Endothelial cell (in vitro differentiated cells): Measurements from ENCODE around the gene GBX1. TPM values are rescaled to one million over a fixed set of nuclear protein-coding genes. Genes with fewer than 3 reads are reported as not detected.

Source experiments
- DNase-seq: peaks from one replicate; pipeline ENCODE4 v3.0.0; 2021; ENCODE audit warnings: low spot score
- H3K27ac Mint-ChIP-seq: one replicate; pipeline ENCODE4 v1.8.0; 2021; ENCODE audit warnings: mixed read lengths, inconsistent platforms; ENCODE audit not compliant: unreplicated experiment
- H3K27me3 Mint-ChIP-seq: one replicate; pipeline ENCODE4 v1.8.0; 2021; ENCODE audit warnings: mild to moderate bottlenecking, moderate library complexity, mixed read lengths, inconsistent platforms; ENCODE audit not compliant: unreplicated experiment
- H3K36me3 Mint-ChIP-seq: one replicate; pipeline ENCODE4 v1.8.0; 2021; ENCODE audit warnings: mild to moderate bottlenecking, low read depth, mixed read lengths, inconsistent platforms; ENCODE audit not compliant: unreplicated experiment
- H3K4me1 Mint-ChIP-seq: one replicate; pipeline ENCODE4 v1.8.0; 2021; ENCODE audit warnings: mild to moderate bottlenecking, mixed read lengths, inconsistent platforms; ENCODE audit not compliant: unreplicated experiment
- H3K4me3 Mint-ChIP-seq: one replicate; pipeline ENCODE4 v1.8.0; 2021; ENCODE audit warnings: mild to moderate bottlenecking, mixed read lengths, inconsistent platforms; ENCODE audit not compliant: unreplicated experiment
- H3K9me3 Mint-ChIP-seq: one replicate; pipeline ENCODE4 v1.8.0; 2021; ENCODE audit warnings: mixed read lengths, inconsistent platforms; ENCODE audit not compliant: unreplicated experiment
- total RNA-seq: library from RNA; stranded (reverse); fragmentation: NEBNext Ultra II Directional; extraction: Animal tissue kit (Norgen Biotek cat#: 25700); gene quantifications from one replicate; pipeline ENCODE4 v1.2.1, GENCODE V29; 2021; ENCODE audit not compliant: unreplicated experiment
- TF ChIP-seq, protein P1 (sequence below): fragments of 200-600 bp; sonication (generic); IDR thresholded peaks from one replicate; pipeline ENCODE4 v1.5.0; 2021; ENCODE audit warnings: antibody characterized with exemption; ENCODE audit not compliant: unreplicated experiment

Gene GBX1
- total RNA-seq, 1 donor from 2014 or later = 13.8 TPM

DNA sequence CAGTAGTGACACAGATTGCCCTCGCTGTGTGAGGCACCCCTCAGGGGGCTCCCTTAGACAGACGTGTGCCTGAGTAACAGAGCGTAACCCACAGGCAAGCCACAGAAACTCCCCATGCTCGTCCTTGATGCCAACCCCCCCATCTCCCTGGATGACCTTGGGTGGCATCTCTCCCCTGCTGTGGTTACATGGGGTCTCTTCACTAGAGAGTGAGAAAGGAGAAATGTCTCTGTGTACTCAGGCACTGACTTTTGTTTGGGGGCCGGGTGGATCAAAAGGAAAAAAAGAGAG is 20.7 kb upstream of the GBX1 start:
- H3K36me3 Mint-ChIP-seq = no peaks in the 10 kb centered on the region
- H3K9me3 Mint-ChIP-seq = no peaks in the 10 kb centered on the region
- H3K4me3 Mint-ChIP-seq = no peak overlapping the region
- H3K27me3 Mint-ChIP-seq = peaks cover 13% of the 10 kb centered on the region
- no peak for DNase-seq
- peaks cover 17% of the 10 kb centered on the region for H3K4me1 Mint-ChIP-seq
- no peak overlapping the region for H3K27ac Mint-ChIP-seq
- TF ChIP-seq, protein P1, sequence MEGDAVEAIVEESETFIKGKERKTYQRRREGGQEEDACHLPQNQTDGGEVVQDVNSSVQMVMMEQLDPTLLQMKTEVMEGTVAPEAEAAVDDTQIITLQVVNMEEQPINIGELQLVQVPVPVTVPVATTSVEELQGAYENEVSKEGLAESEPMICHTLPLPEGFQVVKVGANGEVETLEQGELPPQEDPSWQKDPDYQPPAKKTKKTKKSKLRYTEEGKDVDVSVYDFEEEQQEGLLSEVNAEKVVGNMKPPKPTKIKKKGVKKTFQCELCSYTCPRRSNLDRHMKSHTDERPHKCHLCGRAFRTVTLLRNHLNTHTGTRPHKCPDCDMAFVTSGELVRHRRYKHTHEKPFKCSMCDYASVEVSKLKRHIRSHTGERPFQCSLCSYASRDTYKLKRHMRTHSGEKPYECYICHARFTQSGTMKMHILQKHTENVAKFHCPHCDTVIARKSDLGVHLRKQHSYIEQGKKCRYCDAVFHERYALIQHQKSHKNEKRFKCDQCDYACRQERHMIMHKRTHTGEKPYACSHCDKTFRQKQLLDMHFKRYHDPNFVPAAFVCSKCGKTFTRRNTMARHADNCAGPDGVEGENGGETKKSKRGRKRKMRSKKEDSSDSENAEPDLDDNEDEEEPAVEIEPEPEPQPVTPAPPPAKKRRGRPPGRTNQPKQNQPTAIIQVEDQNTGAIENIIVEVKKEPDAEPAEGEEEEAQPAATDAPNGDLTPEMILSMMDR = no peak

DNA sequence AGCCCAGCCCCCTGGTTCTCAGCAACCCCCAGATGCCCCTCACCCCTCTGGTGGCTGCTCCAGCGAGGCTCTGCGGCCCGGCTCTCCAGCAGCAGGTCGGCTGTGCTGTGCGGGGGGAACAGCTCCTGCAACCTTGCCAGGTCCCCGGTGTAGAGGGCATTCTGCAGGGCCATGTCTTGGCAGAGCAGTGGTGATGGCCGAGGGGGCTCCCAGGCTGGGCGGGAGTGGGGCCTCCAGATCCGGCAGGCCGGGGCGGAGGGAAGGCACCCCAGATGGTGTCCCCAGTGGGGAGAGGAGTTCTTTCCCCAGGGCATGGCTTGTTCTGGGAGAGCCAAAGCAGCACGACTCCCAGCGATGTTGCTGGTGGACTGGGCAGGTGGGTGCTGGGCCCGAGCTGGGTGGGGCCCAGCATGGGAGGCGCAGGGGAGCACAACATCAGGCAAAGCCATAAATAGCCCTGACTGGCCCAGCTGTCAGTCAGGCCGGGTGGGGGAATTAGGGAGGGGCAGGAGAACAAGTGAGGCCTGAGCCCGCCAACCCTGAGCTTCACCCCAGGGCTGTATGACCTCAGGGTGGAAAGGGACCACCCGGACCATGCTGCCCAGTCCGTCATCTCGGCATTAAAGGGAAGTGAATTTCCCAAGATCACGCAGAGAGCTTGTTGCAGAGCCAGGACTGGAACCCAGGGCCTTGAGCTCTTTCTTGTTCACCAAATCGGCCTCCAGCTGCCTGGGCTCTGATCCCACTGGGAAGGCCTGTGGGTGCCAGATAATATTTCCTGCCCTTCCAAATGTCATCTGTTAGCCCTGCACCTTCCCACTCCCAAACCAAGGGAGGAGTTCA is 20.1 kb upstream of the GBX1 start:
- Mint-ChIP-seq H3K4me1 (peaks cover 17% of the 10 kb centered on the region), H3K36me3 (no peaks in the 10 kb centered on the region), H3K27ac (no peak overlapping the region), H3K4me3 (no peak overlapping the region), H3K9me3 (no peaks in the 10 kb centered on the region), H3K27me3 (peaks cover 13% of the 10 kb centered on the region)
- DNase-seq = no peak
- TF ChIP-seq, protein P1 = no peak

GRCh38 chr7:151186640-151187408 is 19.3 kb upstream of the GBX1 start, which contains the start of gene ASB10:
Gene ASB10, minus strand, starts transcription at chr7:151187250. Its CDS starts 120 bp downstream, at chr7:151187130.
- Mint-ChIP-seq H3K9me3 (no peaks in the 10 kb centered on the region), H3K4me1 (peaks cover 17% of the 10 kb centered on the region), H3K27ac (no peak within 1 kb of the TSS)

GRCh38 chr7:151185762-151186639 is 18.5 kb upstream of the GBX1 start:
- Mint-ChIP-seq H3K27me3 (peaks cover 15% of the 10 kb centered on the region), H3K9me3 (no peaks in the 10 kb centered on the region), H3K4me1 (peaks cover 9% of the 10 kb centered on the region), H3K27ac (no peak overlapping the region), H3K36me3 (no peaks in the 10 kb centered on the region), H3K4me3 (no peak overlapping the region)
- DNase-seq = no peak
- TF ChIP-seq, protein P1 = no peak

More at GRCh38 chr7:151186640-151187408, 19.3 kb upstream of the GBX1 start, which contains the start of gene ASB10:
- Mint-ChIP-seq H3K27me3 (peaks cover 16% of the 10 kb centered on the region), H3K4me3 (no peak within 1 kb of the TSS), H3K36me3 (no peaks in the 10 kb centered on the region)
- DNase-seq = no peak
- TF ChIP-seq, protein P1 = no peak
